Retinal pigment epithelial cell (primary cell): ENCODE data around the gene C1QTNF1.

ENCODE experiments used
- DNase-seq: peaks from one replicate; pipeline ENCODE4 v3.0.0-alpha.2; 2010; ENCODE audit warnings: low read depth
- H3K4me3 ChIP-seq: 2 replicates; pipeline ENCODE4 v1.5.1; 2011; ENCODE audit warnings: mild to moderate bottlenecking, low read length, control low read depth, moderate library complexity
- TF ChIP-seq, protein P1 (sequence below): conservative IDR thresholded peaks from 2 replicates; pipeline ENCODE4 v1.5.1; 2011; ENCODE audit warnings: low read depth, low read length, control low read depth, inconsistent platforms

The C1QTNF1 gene

GRCh38 chr17:79002291-79002690 is 21.7 kb upstream of the C1QTNF1 start:
- DNase-seq: no peak
- TF ChIP-seq, protein P1, sequence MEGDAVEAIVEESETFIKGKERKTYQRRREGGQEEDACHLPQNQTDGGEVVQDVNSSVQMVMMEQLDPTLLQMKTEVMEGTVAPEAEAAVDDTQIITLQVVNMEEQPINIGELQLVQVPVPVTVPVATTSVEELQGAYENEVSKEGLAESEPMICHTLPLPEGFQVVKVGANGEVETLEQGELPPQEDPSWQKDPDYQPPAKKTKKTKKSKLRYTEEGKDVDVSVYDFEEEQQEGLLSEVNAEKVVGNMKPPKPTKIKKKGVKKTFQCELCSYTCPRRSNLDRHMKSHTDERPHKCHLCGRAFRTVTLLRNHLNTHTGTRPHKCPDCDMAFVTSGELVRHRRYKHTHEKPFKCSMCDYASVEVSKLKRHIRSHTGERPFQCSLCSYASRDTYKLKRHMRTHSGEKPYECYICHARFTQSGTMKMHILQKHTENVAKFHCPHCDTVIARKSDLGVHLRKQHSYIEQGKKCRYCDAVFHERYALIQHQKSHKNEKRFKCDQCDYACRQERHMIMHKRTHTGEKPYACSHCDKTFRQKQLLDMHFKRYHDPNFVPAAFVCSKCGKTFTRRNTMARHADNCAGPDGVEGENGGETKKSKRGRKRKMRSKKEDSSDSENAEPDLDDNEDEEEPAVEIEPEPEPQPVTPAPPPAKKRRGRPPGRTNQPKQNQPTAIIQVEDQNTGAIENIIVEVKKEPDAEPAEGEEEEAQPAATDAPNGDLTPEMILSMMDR: no peak
- H3K4me3 ChIP-seq: no peak overlapping the region

DNA sequence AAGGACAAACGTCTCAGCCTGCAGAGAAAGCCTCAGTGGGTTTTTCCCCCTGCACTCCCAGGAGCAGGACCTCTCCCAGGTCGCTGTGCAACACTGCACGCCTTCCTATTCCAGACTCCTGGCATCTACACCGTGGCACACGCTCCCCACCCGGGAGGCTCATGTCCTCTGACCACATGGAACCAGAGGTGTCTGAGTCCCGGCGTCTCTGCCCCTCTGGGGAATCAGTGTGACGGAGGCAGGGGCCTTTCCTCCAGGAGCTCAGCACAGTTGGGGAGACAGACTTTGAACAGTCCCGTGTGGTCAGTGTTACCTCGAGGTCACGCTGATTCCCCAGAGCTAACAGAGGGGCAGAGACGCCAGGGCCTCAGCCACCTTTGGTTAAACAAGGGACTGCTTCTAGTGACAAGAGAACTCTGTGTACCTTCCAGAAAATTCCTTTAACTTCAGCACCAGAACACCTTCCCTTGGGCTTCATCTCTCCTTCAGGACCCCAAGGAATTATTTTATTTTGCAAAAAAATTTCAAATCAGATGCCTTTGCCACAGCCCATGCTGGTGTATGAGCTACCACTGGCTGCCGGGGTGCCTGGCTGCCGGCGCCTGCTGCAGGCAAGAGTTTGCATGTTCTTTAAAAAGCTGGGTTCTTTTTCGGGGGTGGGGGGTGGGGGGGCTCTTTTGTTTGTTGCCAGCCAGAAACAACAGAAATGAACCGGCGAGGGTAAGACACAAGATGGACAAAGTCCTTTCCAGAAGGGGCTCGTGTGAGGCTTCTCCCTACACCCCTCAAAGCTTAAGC is 21.0 kb upstream of the C1QTNF1 start:
- no peak overlapping the region for H3K4me3 ChIP-seq
- TF ChIP-seq, protein P1: no peak
- DNase-seq: no peak

- DNase-seq: no peak
- H3K4me3 ChIP-seq: no peak overlapping the region
- TF ChIP-seq, protein P1: no peak
Measured at GRCh38 chr17:79003661-79004411, 20.1 kb upstream of the C1QTNF1 start.

- DNase-seq: no peak
- no peak overlapping the region for H3K4me3 ChIP-seq
- TF ChIP-seq, protein P1: no peak
Measured at GRCh38 chr17:79005063-79005861, 18.7 kb upstream of the C1QTNF1 start.

DNA sequence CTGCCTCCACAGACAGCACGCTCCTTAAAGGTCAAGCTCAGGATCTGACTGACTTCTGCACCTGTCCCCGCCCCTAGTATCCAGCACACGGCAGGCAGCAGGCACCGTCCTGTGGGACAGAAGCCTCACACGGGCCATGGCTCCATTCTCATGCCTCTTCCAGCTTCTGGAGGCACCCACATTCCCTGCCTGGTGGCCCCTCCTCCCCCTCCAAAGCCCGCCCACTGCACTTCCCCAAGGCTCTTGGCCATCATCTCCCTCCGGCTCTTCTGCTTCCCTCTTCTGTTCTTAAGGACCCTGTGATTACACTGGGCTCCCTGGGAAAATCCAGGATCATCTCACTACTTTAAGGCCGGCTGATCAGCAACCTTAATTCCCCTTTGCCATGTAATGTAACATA is 17.9 kb upstream of the C1QTNF1 start:
- no peak overlapping the region for H3K4me3 ChIP-seq
- TF ChIP-seq, protein P1: no peak
- DNase-seq: no peak

DNA sequence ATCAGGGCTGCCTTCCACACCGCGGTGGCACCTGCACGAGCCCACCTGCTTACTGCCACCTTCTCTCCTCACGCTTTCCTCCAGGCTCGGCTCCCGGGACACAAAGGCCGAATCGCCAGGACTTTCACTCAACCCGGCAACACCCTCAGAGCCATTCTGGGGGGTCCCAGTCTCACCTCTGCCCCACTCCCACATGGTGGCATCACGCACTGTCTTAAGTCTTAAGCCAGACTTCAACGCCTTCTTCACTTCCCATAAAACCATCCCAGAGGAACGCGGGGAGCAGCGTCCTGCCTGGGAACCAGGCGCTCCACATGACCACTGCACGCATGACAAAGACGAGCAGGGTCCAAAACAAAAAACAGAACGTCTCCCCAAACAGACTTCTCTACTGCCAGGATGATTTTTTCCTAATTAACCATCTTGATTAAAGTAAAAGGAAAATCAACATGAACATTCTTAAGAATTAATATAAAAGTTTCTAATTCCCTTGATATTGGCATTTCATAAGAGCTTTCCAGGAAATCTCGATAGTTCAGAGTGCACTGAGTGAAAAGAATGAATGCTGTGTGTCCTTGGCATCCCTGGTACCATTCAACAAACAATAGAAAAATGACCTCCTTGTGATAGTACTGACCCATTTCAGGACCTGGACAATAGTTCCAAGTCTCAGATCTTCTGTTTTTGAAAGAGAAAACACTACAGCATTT is 17.0 kb upstream of the C1QTNF1 start:
- no peak for DNase-seq
- no peak overlapping the region for H3K4me3 ChIP-seq
- TF ChIP-seq, protein P1: no peak
